ENCODE results near the gene WDR47.
"Not testable (repeated sequence)": the region's sequence is repeated elsewhere in the genome, so short reads cannot be mapped to it uniquely, and the experiment has no call there.

WDR47 gene

GRCh38 chr1:109056064-109056463 is 14.2 kb upstream of the WDR47 start:
- DNase-seq (ENCODE audit: low read depth in 1 of 2, low spot score in 1 of 2) = no peak

GRCh38 chr1:109052145-109052544 is 10.2 kb upstream of the WDR47 start:
- not testable (repeated sequence) for DNase-seq (ENCODE audit: low read depth in 1 of 2, low spot score in 1 of 2)

GRCh38 chr1:109050228-109050995 is 8.5 kb upstream of the WDR47 start:
- DNase-seq (ENCODE audit: low read depth in 1 of 2, low spot score in 1 of 2) = no peak

GRCh38 chr1:109048335-109048734 is 6.4 kb upstream of the WDR47 start:
- DNase-seq (ENCODE audit: low read depth in 1 of 2, low spot score in 1 of 2) = no peak

- DNase-seq (ENCODE audit: low read depth in 1 of 2, low spot score in 1 of 2) = no peak
These were observed 5.4 kb upstream of the WDR47 start for GRCh38 chr1:109047339-109047738.

GRCh38 chr1:109046671-109047070 is 4.8 kb upstream of the WDR47 start:
- no peak for DNase-seq (ENCODE audit: low read depth in 1 of 2, low spot score in 1 of 2)

GRCh38 chr1:109045595-109045994 is 3.7 kb upstream of the WDR47 start:
- DNase-seq (ENCODE audit: low read depth in 1 of 2, low spot score in 1 of 2) = no peak

GRCh38 chr1:109040989-109041620 is 797 bp downstream of the WDR47 start:
- no peak for DNase-seq (ENCODE audit: low read depth in 1 of 2, low spot score in 1 of 2)

- no peak for DNase-seq (ENCODE audit: low read depth in 1 of 2, low spot score in 1 of 2)
These were observed 1.3 kb downstream of the WDR47 start for GRCh38 chr1:109040627-109040988.

- no peak for DNase-seq (ENCODE audit: low read depth in 1 of 2, low spot score in 1 of 2)
These were observed 7.5 kb downstream of the WDR47 start for GRCh38 chr1:109034382-109034781.

- not testable (repeated sequence) for DNase-seq (ENCODE audit: low read depth in 1 of 2, low spot score in 1 of 2)
These were observed 12.4 kb downstream of the WDR47 start for GRCh38 chr1:109029493-109029892.

- no peak for DNase-seq (ENCODE audit: low read depth in 1 of 2, low spot score in 1 of 2)
These were observed 14.1 kb downstream of the WDR47 start for GRCh38 chr1:109027841-109028240.

GRCh38 chr1:109025694-109026093 is 16.2 kb downstream of the WDR47 start:
- DNase-seq (ENCODE audit: low read depth in 1 of 2, low spot score in 1 of 2) = no peak

- DNase-seq (ENCODE audit: low read depth in 1 of 2, low spot score in 1 of 2) = no peak
These were observed 17.3 kb downstream of the WDR47 start for GRCh38 chr1:109024646-109025045.

GRCh38 chr1:109020693-109021257 is 21.1 kb downstream of the WDR47 start:
- no peak for DNase-seq (ENCODE audit: low read depth in 1 of 2, low spot score in 1 of 2)

GRCh38 chr1:109017719-109018118 is 24.2 kb downstream of the WDR47 start:
- DNase-seq (ENCODE audit: low read depth in 1 of 2, low spot score in 1 of 2) = not testable (repeated sequence)

- DNase-seq (ENCODE audit: low read depth in 1 of 2, low spot score in 1 of 2) = no peak
These were observed 24.8 kb downstream of the WDR47 start for GRCh38 chr1:109017134-109017533.

- DNase-seq (ENCODE audit: low read depth in 1 of 2, low spot score in 1 of 2) = no peak
These were observed 30.6 kb downstream of the WDR47 start for GRCh38 chr1:109011335-109011734.

- not testable (repeated sequence) for DNase-seq (ENCODE audit: low read depth in 1 of 2, low spot score in 1 of 2)
These were observed 45.3 kb downstream of the WDR47 start for GRCh38 chr1:108996622-108997021.

GRCh38 chr1:108983114-108983513 is 58.8 kb downstream of the WDR47 start:
- DNase-seq (ENCODE audit: low read depth in 1 of 2, low spot score in 1 of 2) = no peak

GRCh38 chr1:108976658-108977057 is 65.2 kb downstream of the WDR47 start:
- no peak for DNase-seq (ENCODE audit: low read depth in 1 of 2, low spot score in 1 of 2)

- DNase-seq (ENCODE audit: low read depth in 1 of 2, low spot score in 1 of 2) = no peak
These were observed 69.0 kb downstream of the WDR47 start for GRCh38 chr1:108972951-108973350.
